Stimulated activated naive CD8-positive, alpha-beta T cell treated with anti-CD3 and anti-CD28 coated beads, Interleukin-15, Interleukin-2, amounts not matched to agents 100 ng/mL and 50 ng/mL, for 24 hours (primary cell): ENCODE data around the gene GCDH.

Experiments used
- H3K27ac Mint-ChIP-seq: one replicate; pipeline ENCODE4 v1.8.0; 2021; ENCODE audit warnings: mild to moderate bottlenecking, mixed read lengths
- H3K27me3 Mint-ChIP-seq: one replicate; pipeline ENCODE4 v1.8.0; 2021; ENCODE audit warnings: mixed read lengths
- H3K36me3 Mint-ChIP-seq: one replicate; pipeline ENCODE4 v1.8.0; 2021; ENCODE audit warnings: low read depth, mixed read lengths
- H3K4me1 Mint-ChIP-seq: one replicate; pipeline ENCODE4 v1.8.0; 2021; ENCODE audit warnings: low read depth, mixed read lengths
- H3K4me3 Mint-ChIP-seq: one replicate; pipeline ENCODE4 v1.8.0; 2021; ENCODE audit warnings: mild to moderate bottlenecking, mixed read lengths
- H3K9me3 Mint-ChIP-seq: one replicate; pipeline ENCODE4 v1.8.0; 2021; ENCODE audit warnings: mixed read lengths

The GCDH gene

DNA sequence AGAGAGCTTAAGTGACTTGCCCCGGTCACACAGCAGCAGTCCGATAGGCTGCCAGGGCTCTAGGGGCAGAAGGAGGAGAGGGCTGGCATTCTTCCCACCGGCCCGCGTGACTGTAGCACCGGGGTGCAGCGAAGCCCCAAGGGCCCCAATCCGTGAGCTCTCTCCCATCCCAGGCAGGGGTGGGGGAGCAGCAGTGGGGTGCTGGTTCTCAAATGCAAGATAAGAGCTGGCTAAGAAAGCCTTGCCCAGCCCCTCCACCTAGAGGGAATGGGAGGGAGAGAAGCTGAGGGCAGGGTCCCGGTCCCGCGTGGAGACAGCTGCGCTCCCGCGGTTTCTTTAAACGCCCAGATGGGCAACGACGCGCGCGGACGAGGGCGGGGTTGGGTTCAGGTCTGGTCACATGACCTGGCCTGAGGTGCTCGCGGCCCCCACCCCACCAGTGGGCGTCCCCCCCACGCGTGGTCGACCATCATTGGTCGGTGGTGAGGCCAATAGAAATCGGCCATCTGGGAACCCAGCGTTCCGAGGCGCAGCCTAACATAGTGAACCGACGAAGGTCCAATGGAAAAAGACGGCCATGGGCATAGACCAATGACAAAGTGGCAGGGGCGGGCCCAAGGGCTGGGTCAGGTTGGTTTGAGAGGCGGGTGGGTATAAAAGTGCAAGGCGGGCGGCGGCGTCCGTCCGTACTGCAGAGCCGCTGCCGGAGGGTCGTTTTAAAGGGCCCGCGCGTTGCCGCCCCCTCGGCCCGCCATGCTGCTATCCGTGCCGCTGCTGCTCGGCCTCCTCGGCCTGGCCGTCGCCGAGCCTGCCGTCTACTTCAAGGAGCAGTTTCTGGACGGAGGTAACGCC lies 47.2 kb downstream of the GCDH start, which contains the start of gene CALR:
CALR (plus strand) TSS at position 683 of the 852 bp plus-strand sequence; CDS start at position 754, 71 bp downstream.
- peaks cover 51% of the 10 kb centered on the region for H3K36me3 Mint-ChIP-seq
- peak within 1 kb of the TSS; percentile 97 for H3K27ac Mint-ChIP-seq
- peak within 1 kb of the TSS; percentile 99 for H3K4me3 Mint-ChIP-seq
- H3K9me3 Mint-ChIP-seq: no peaks in the 10 kb centered on the region
- H3K4me1 Mint-ChIP-seq: peaks cover 73% of the 10 kb centered on the region
- H3K27me3 Mint-ChIP-seq: no peaks in the 10 kb centered on the region

DNA sequence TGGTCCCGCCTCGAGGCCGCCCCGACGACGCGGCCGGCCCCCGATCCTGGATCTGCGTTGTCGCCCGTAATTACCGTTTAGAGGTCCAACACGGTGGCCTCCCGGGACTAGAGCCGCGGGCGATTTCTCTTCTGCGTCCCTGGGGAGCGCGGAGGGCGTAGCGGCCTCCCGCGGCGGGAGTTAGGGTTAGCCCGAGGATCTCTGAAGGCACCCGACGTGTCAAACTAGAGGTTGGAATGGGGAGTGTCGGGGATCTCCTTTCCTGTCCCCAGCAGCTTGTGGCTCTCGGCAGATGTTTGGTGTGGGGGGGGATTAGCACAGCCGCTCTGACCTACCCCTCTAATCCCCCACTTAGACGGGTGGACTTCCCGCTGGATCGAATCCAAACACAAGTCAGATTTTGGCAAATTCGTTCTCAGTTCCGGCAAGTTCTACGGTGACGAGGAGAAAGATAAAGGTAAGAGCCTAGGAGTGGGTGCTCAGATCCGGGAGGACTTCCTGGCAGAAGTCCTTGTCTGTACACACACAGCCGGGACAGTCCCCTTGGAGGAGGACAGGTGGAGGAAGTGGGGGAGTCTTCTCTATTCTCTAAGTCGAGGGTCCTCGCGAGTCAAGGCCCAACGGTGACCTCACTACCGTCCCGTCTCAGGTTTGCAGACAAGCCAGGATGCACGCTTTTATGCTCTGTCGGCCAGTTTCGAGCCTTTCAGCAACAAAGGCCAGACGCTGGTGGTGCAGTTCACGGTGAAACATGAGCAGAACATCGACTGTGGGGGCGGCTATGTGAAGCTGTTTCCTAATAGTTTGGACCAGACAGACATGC lies 48.0 kb downstream of the GCDH start:
- Mint-ChIP-seq H3K36me3 (peaks cover 58% of the 10 kb centered on the region), H3K9me3 (no peaks in the 10 kb centered on the region), H3K27ac (peak overlapping the region; percentile 97)

GRCh38 chr19:12939975-12940423 lies 49.0 kb downstream of the GCDH start:
- H3K4me3 Mint-ChIP-seq: peak overlapping the region; percentile 99
- no peaks in the 10 kb centered on the region for H3K9me3 Mint-ChIP-seq
- no peaks in the 10 kb centered on the region for H3K27me3 Mint-ChIP-seq
- H3K27ac Mint-ChIP-seq: peak overlapping the region; percentile 97
- peaks cover 68% of the 10 kb centered on the region for H3K36me3 Mint-ChIP-seq
- H3K4me1 Mint-ChIP-seq: peaks cover 82% of the 10 kb centered on the region

More for the DNA sequence above, 48.0 kb downstream of the GCDH start:
- Mint-ChIP-seq H3K4me1 (peaks cover 75% of the 10 kb centered on the region), H3K27me3 (no peaks in the 10 kb centered on the region), H3K4me3 (peak overlapping the region; percentile 99)

- Mint-ChIP-seq H3K9me3 (no peaks in the 10 kb centered on the region), H3K4me1 (peaks cover 88% of the 10 kb centered on the region), H3K27ac (peak overlapping the region; percentile 97), H3K36me3 (peaks cover 75% of the 10 kb centered on the region), H3K27me3 (no peaks in the 10 kb centered on the region), H3K4me3 (peak overlapping the region; percentile 99)
Measured at GRCh38 chr19:12940897-12941296, 49.9 kb downstream of the GCDH start.

- no peaks in the 10 kb centered on the region for H3K9me3 Mint-ChIP-seq
- peak overlapping the region; percentile 65 for H3K27ac Mint-ChIP-seq
- peak overlapping the region; percentile 51 for H3K4me3 Mint-ChIP-seq
- H3K27me3 Mint-ChIP-seq: no peaks in the 10 kb centered on the region
- peaks cover 91% of the 10 kb centered on the region for H3K36me3 Mint-ChIP-seq
- peaks cover 86% of the 10 kb centered on the region for H3K4me1 Mint-ChIP-seq
Measured at GRCh38 chr19:12943437-12944044, 52.6 kb downstream of the GCDH start.

GRCh38 chr19:12944104-12944674 lies 53.2 kb downstream of the GCDH start:
- H3K9me3 Mint-ChIP-seq: no peaks in the 10 kb centered on the region
- peaks cover 82% of the 10 kb centered on the region for H3K4me1 Mint-ChIP-seq
- no peaks in the 10 kb centered on the region for H3K27me3 Mint-ChIP-seq
- H3K4me3 Mint-ChIP-seq: peak overlapping the region; percentile 93
- peak overlapping the region; percentile 88 for H3K27ac Mint-ChIP-seq
- peaks cover 86% of the 10 kb centered on the region for H3K36me3 Mint-ChIP-seq

DNA sequence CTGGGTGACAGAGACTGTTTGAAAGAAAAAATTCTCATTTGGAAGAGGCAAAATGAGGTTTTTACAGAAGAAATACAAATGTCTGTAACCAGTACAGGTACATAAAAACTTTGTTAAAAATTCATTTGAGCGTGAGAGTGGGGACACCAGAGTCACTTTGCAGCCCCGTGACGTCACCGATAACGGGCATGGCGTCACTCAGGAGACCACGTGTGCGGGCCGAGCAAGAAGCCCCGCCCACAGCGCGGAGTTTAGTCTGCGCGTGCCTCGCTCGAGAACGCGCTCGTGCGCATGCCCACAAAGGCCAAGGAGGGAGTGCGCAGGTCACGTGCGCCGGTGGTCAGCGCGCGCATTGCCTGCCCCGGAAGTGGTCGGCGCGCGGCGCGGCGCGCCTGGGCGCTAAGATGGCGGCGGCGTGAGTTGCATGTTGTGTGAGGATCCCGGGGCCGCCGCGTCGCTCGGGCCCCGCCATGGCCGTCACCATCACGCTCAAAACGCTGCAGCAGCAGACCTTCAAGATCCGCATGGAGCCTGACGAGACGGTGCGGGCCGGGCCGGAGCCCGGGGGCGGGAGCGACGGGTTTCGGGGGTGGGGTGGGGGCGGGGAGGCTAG lies 54.6 kb downstream of the GCDH start, which contains the start of gene RAD23A:
RAD23A (plus strand) TSS at position 384 of the 613 bp plus-strand sequence; CDS start at position 471, 87 bp downstream.
- Mint-ChIP-seq H3K27me3 (no peaks in the 10 kb centered on the region), H3K4me3 (peak within 1 kb of the TSS; percentile 93), H3K9me3 (no peaks in the 10 kb centered on the region), H3K36me3 (peaks cover 86% of the 10 kb centered on the region), H3K4me1 (peaks cover 68% of the 10 kb centered on the region), H3K27ac (peak within 1 kb of the TSS; percentile 90)

DNA sequence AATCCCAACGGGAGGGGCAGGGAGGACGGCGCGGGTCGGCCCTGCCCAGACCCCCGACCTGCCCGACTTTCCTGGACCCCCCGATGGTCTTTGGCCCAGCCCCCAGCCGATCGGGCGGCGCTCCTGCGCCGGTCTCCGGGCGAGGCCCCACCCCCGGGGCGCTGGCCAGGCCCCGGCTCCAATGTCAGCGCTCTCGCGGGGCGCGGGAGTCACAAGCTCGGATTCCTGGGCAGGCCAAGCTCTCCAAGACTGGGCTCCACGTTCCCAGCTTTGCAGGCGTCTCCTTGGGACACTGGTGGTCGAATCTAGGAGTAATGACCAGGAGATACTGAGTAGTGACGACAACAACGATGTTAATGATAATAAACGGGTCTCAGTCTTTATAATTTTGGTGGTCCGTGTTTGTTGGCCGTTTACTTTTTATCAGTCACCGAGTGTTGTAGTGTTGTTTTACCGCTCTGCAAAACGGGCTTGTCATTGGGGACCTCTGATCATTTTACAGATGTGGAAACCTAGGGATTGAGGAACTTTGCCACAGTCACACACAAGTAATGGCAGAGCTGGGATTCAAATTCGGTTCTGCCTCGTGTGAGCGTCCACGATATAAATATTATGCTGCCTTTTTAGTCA lies 55.2 kb downstream of the GCDH start:
- H3K36me3 Mint-ChIP-seq: peaks cover 86% of the 10 kb centered on the region
- peaks cover 65% of the 10 kb centered on the region for H3K4me1 Mint-ChIP-seq
- H3K4me3 Mint-ChIP-seq: peak overlapping the region; percentile 93
- H3K9me3 Mint-ChIP-seq: no peaks in the 10 kb centered on the region
- peak overlapping the region; percentile 90 for H3K27ac Mint-ChIP-seq
- H3K27me3 Mint-ChIP-seq: no peaks in the 10 kb centered on the region

DNA sequence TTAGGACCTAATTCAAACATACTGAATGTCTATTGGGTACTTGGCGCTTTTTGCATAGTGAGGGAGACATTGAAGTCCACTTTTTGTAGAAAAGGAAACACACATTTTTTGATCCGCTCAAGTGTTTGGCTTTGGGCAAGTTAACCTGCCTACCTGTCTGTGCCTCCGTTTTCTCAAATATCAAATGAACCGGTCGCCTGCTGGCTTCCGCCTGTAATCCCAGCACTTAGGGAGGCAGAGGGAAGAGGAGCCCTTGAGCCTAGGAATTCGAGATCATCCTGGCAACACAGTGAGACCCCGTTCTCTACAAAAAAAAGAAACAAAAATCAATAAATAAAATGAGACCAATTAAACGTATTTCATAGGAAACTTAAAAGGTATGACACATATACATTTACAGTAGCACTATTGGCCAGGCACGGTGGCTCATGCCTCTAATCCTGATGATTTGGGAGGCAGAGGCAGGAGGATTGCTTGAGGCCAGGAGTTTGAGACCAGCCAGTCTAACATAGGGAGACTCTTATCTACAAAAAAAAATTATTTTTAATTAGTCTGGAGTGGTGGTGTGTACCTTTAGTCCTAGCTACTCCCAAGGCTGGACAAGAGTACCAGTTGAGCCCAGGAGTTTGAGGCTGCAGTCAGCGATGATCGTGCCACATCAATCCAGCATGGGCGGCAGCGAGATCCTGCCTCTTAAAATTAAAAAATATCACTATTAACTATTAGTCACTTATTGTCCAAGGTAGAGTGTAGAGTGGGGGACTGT lies 56.0 kb downstream of the GCDH start:
- H3K4me3 Mint-ChIP-seq: peak overlapping the region; percentile 93
- H3K27me3 Mint-ChIP-seq: no peaks in the 10 kb centered on the region
- H3K27ac Mint-ChIP-seq: peak overlapping the region; percentile 90
- no peaks in the 10 kb centered on the region for H3K9me3 Mint-ChIP-seq
- H3K4me1 Mint-ChIP-seq: peaks cover 59% of the 10 kb centered on the region
- peaks cover 86% of the 10 kb centered on the region for H3K36me3 Mint-ChIP-seq

GRCh38 chr19:12947702-12948611 lies 57.0 kb downstream of the GCDH start:
- Mint-ChIP-seq H3K4me3 (peak overlapping the region; percentile 93), H3K27me3 (no peaks in the 10 kb centered on the region), H3K36me3 (peaks cover 80% of the 10 kb centered on the region), H3K27ac (peak overlapping the region; percentile 90), H3K9me3 (no peaks in the 10 kb centered on the region), H3K4me1 (peaks cover 49% of the 10 kb centered on the region)

- H3K4me1 Mint-ChIP-seq: peaks cover 43% of the 10 kb centered on the region
- H3K36me3 Mint-ChIP-seq: peaks cover 76% of the 10 kb centered on the region
- no peaks in the 10 kb centered on the region for H3K9me3 Mint-ChIP-seq
- H3K27ac Mint-ChIP-seq: peak overlapping the region; percentile 52
- no peak overlapping the region for H3K4me3 Mint-ChIP-seq
- no peaks in the 10 kb centered on the region for H3K27me3 Mint-ChIP-seq
Measured at GRCh38 chr19:12948612-12949362, 57.8 kb downstream of the GCDH start.
